Bronchial epithelial cell (primary cell): Measurements from ENCODE around the gene MESD. TPM values are rescaled to one million over a fixed set of nuclear protein-coding genes. Genes with fewer than 3 reads are reported as not detected.

Experiments used
- DNase-seq: peaks from one replicate; pipeline ENCODE4 v3.0.0-alpha.2; 2010; ENCODE audit warnings: low read depth
- FAIRE-seq: peaks from 2 replicates; lab custom pipeline; 2011; peaks lifted over from hg19 to GRCh38; lab: Jason Lieb, UNC
- H3K27me3 ChIP-seq: 2 replicates; pipeline ENCODE4 v1.5.1; 2011; ENCODE audit warnings: low read length; ENCODE audit not compliant: control insufficient read depth, insufficient read depth
- H3K36me3 ChIP-seq: 2 replicates; pipeline ENCODE4 v1.5.1; 2011; ENCODE audit warnings: low read length; ENCODE audit not compliant: control insufficient read depth, insufficient read depth
- H3K4me3 ChIP-seq: 2 replicates; pipeline ENCODE4 v1.5.1; 2011; ENCODE audit warnings: mild to moderate bottlenecking, low read depth, low read length, control low read depth
- CTCF ChIP-seq: IDR thresholded peaks from 2 replicates; pipeline ENCODE4 v1.5.1; 2011; ENCODE audit warnings: mild to moderate bottlenecking, moderate library complexity, low read length, control low read depth, inconsistent platforms; ENCODE audit not compliant: insufficient read depth, severe bottlenecking
- total RNA-seq: library from RNA; depleted of rRNA; stranded (reverse); fragments of >200 nt; gene quantifications from 2 replicates; pipeline ENCODE4 v1.2.1, GENCODE V29; 2014

Gene MESD
- total RNA-seq, 1 donor from 2014 or later: 24.7 TPM

- Histone ChIP-seq H3K4me3 (no peak overlapping the region), H3K36me3 (peaks cover 2% of the 10 kb centered on the region), H3K27me3 (no peaks in the 10 kb centered on the region)
- TF ChIP-seq CTCF: no peak
- DNase-seq: no peak
- FAIRE-seq: no peak
These were observed 3.6 kb downstream of the MESD start for GRCh38 chr15:80985981-80986380.

DNA sequence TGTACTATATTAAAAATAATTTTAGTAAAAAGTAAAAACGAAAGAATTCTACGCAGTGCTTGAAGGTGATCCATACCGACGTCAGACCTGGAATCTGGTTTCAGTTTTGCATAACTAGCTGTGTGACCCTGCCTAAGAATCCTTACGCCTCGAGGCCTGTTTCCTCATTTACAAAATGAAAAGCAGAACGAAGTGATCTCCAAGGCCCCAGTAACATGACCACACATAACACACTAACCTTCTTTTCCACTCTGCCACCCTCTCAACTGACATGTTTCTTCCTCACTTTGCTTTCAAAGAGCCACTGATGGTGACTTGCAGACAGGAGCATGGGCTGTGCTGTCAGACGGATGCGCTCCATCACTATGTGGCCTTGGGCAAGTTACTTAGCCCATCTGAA lies 4.8 kb downstream of the MESD start:
- Histone ChIP-seq H3K27me3 (no peaks in the 10 kb centered on the region), H3K36me3 (peaks cover 3% of the 10 kb centered on the region), H3K4me3 (no peak overlapping the region)
- TF ChIP-seq CTCF: no peak
- DNase-seq (no peak), FAIRE-seq (peak; percentile 50)

GRCh38 chr15:80982839-80983238 lies 6.8 kb downstream of the MESD start:
- H3K27me3 ChIP-seq: no peaks in the 10 kb centered on the region
- FAIRE-seq (no peak), DNase-seq (no peak)
- peaks cover 6% of the 10 kb centered on the region for H3K36me3 ChIP-seq
- no peak for TF ChIP-seq CTCF
- no peak overlapping the region for H3K4me3 ChIP-seq

- FAIRE-seq: no peak
- Histone ChIP-seq H3K36me3 (peaks cover 6% of the 10 kb centered on the region), H3K27me3 (no peaks in the 10 kb centered on the region), H3K4me3 (no peak overlapping the region)
- DNase-seq: no peak
- no peak for TF ChIP-seq CTCF
These were observed 7.4 kb downstream of the MESD start for GRCh38 chr15:80982205-80982604.

DNA sequence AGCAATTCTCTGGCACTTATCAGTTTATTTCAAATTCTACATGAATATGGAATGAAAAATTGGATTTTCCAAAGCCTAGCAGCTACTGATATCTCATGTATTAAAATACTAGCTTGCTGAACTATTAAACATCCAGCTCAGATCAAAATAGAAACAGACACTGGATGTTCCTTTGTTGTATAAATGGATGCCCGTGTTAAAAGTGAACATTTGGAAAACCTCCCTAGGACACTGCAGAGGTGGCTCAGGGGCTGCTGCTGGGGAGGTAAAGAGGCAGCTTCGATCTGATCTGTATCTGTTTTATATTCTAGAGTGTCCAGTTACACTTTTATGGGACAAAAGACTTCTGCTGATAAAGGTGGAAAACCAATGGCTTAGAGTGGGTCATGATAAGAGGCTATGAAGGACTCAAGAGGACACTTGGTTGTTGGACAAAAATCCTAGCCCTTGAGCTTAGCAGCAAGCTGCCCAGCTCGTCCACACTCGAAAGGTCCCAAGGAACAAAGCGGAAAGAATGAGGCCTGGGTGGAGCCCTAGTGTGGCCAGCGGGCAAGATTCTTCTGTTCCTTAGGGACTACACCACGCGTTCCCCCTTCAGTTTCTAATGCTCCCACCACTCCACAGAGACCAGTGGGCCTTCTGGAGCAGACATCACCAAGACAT lies 9.9 kb downstream of the MESD start:
- TF ChIP-seq CTCF: no peak
- DNase-seq: no peak
- Histone ChIP-seq H3K27me3 (no peaks in the 10 kb centered on the region), H3K36me3 (peaks cover 4% of the 10 kb centered on the region), H3K4me3 (no peak overlapping the region)
- FAIRE-seq: peak; percentile 84

DNA sequence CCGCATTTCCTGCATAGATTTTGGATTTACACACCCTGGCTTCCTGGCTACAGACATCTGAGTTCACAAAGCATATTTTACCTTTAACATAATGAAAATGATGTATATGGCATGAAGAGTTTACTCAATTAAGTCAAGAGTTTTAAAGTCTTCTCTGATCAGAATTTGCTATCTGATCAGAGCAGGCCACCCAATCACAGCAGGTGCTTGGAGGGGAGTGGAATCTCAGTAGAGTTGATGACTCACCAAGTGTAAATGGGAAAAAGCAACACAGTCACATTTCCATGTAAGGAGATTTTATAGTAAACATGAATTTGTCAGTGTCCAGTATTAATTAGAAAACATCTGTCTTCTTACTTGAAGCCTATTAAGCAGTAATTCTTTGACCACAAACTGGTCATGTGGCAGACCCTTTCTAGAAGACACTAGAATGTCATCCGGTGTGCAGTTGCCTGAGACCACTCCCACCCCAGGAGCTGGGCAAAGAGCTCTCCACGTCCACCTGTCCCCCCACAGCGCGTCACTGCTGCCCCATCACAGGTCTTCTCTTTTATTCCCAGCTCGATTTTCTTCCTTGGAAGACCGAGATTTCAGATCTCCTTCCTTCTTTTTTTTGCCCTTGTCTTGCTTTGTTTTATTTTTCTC lies 10.8 kb downstream of the MESD start:
- peaks cover 4% of the 10 kb centered on the region for H3K36me3 ChIP-seq
- no peaks in the 10 kb centered on the region for H3K27me3 ChIP-seq
- TF ChIP-seq CTCF: no peak
- FAIRE-seq (no peak), DNase-seq (peak; percentile 45)
- no peak overlapping the region for H3K4me3 ChIP-seq
